Chondrocyte (in vitro differentiated cells): ENCODE measurements around the gene ZNF750. TPM values are rescaled to one million over a fixed set of nuclear protein-coding genes. Genes with fewer than 3 reads are reported as not detected.
A peak's percentile ranks its signal among the peaks of the same experiment; 100 is the strongest.

Source experiments
- DNase-seq: peaks from one replicate; pipeline ENCODE4 v3.0.0; 2021; ENCODE audit warnings: mixed read lengths, low spot score
- H3K27ac Mint-ChIP-seq: one replicate; pipeline ENCODE4 v1.8.0; 2021; ENCODE audit warnings: mild to moderate bottlenecking, moderate library complexity, mixed read lengths; ENCODE audit not compliant: unreplicated experiment
- H3K27me3 Mint-ChIP-seq: 2 replicates; pipeline ENCODE4 v1.8.0; 2021; ENCODE audit warnings: low read depth, mixed read lengths
- H3K36me3 Mint-ChIP-seq: 2 replicates; pipeline ENCODE4 v1.8.0; 2021; ENCODE audit warnings: low read depth, mixed read lengths
- H3K4me1 Mint-ChIP-seq: 2 replicates; pipeline ENCODE4 v1.8.0; 2021; ENCODE audit warnings: low read depth, mild to moderate bottlenecking, mixed read lengths
- H3K4me3 Mint-ChIP-seq: one replicate; pipeline ENCODE4 v1.8.0; 2021; ENCODE audit warnings: mild to moderate bottlenecking, moderate library complexity, mixed read lengths; ENCODE audit not compliant: unreplicated experiment
- H3K9me3 Mint-ChIP-seq: 2 replicates; pipeline ENCODE4 v1.8.0; 2021; ENCODE audit warnings: low read depth, mixed read lengths
- CTCF ChIP-seq: fragments of 200-600 bp; sonication (generic); IDR thresholded peaks from 2 replicates; pipeline ENCODE4 v1.5.0; 2021; ENCODE audit warnings: antibody characterized with exemption, mild to moderate bottlenecking, moderate library complexity
- total RNA-seq: library from RNA; stranded (reverse); gene quantifications from 3 replicates; pipeline ENCODE4 v1.2.1, GENCODE V29; 2021

Gene ZNF750
- total RNA-seq, 1 donor from 2014 or later = not detected

GRCh38 chr17:82880620-82881323 is 41.0 kb upstream of the ZNF750 start:
- no peak for TF ChIP-seq CTCF
- Mint-ChIP-seq H3K27ac (no peak overlapping the region), H3K36me3 (peaks cover 8% of the 10 kb centered on the region), H3K27me3 (no peaks in the 10 kb centered on the region), H3K4me1 (peaks cover 19% of the 10 kb centered on the region), H3K9me3 (no peaks in the 10 kb centered on the region), H3K4me3 (no peak overlapping the region)
- DNase-seq = peak; percentile 90

GRCh38 chr17:82879241-82879640 is 39.4 kb upstream of the ZNF750 start:
- H3K4me3 Mint-ChIP-seq = no peak overlapping the region
- peaks cover 6% of the 10 kb centered on the region for H3K36me3 Mint-ChIP-seq
- no peaks in the 10 kb centered on the region for H3K9me3 Mint-ChIP-seq
- H3K27me3 Mint-ChIP-seq = no peaks in the 10 kb centered on the region
- H3K4me1 Mint-ChIP-seq = peaks cover 16% of the 10 kb centered on the region
- no peak for TF ChIP-seq CTCF
- H3K27ac Mint-ChIP-seq = no peak overlapping the region
- peak; percentile 87 for DNase-seq

- TF ChIP-seq CTCF = no peak
- H3K27me3 Mint-ChIP-seq = no peaks in the 10 kb centered on the region
- H3K27ac Mint-ChIP-seq = no peak overlapping the region
- no peak overlapping the region for H3K4me3 Mint-ChIP-seq
- H3K36me3 Mint-ChIP-seq = peaks cover 4% of the 10 kb centered on the region
- peaks cover 16% of the 10 kb centered on the region for H3K4me1 Mint-ChIP-seq
- H3K9me3 Mint-ChIP-seq = no peaks in the 10 kb centered on the region
- DNase-seq = peak; percentile 30
Observed at GRCh38 chr17:82878527-82878926, 38.7 kb upstream of the ZNF750 start.

- no peaks in the 10 kb centered on the region for H3K9me3 Mint-ChIP-seq
- peak; percentile 88 for DNase-seq
- H3K4me3 Mint-ChIP-seq = no peak overlapping the region
- no peak overlapping the region for H3K27ac Mint-ChIP-seq
- peaks cover 4% of the 10 kb centered on the region for H3K36me3 Mint-ChIP-seq
- H3K4me1 Mint-ChIP-seq = peaks cover 14% of the 10 kb centered on the region
- H3K27me3 Mint-ChIP-seq = no peaks in the 10 kb centered on the region
- peak; percentile 79 for TF ChIP-seq CTCF
Observed at GRCh38 chr17:82876602-82877379, 37.0 kb upstream of the ZNF750 start.

GRCh38 chr17:82876149-82876548 is 36.3 kb upstream of the ZNF750 start:
- Mint-ChIP-seq H3K36me3 (peaks cover 4% of the 10 kb centered on the region), H3K9me3 (no peaks in the 10 kb centered on the region), H3K4me3 (no peak overlapping the region), H3K4me1 (peaks cover 11% of the 10 kb centered on the region), H3K27ac (peak overlapping the region; percentile 69), H3K27me3 (no peaks in the 10 kb centered on the region)
- TF ChIP-seq CTCF = no peak
- peak; percentile 7 for DNase-seq
